Neural cell (in vitro differentiated cells): ENCODE data around the gene LPP. TPM values are rescaled to one million over a fixed set of nuclear protein-coding genes. Genes with fewer than 3 reads are reported as not detected.

Experiments used
- H2AFZ ChIP-seq: fragments of 200-600, 300-800 bp; sonication (generic), shearing (Covaris generic); 2 replicates; pipeline ENCODE4 v1.6.0; 2014; ENCODE audit warnings: low read depth, mild to moderate bottlenecking, antibody characterized with exemption, low read length, moderate library complexity
- H3F3A ChIP-seq: fragments of 200-600 bp; shearing (Covaris generic); 2 replicates; pipeline ENCODE4 v1.6.1; 2016; ENCODE audit warnings: mild to moderate bottlenecking, moderate library complexity, mixed read lengths, antibody characterized with exemption, low read length; ENCODE audit not compliant: insufficient read depth, poor library complexity, severe bottlenecking
- H3K27ac ChIP-seq: fragments of 200-600, 300-800 bp; sonication (generic), shearing (Covaris generic); 2 replicates; pipeline ENCODE4 v1.5.1; 2014; ENCODE audit warnings: mild to moderate bottlenecking, low read length, moderate library complexity
- H3K27me3 ChIP-seq: fragments of 300-800, 200-600 bp; sonication (generic), shearing (Covaris generic); 2 replicates; pipeline ENCODE4 v1.6.0; 2014; ENCODE audit warnings: mild to moderate bottlenecking, low read depth, low read length, moderate library complexity; ENCODE audit not compliant: insufficient read depth
- H3K36me3 ChIP-seq: fragments of 300-800, 200-600 bp; sonication (generic), shearing (Covaris generic); 2 replicates; pipeline ENCODE4 v1.5.1; 2014; ENCODE audit warnings: mild to moderate bottlenecking, antibody characterized with exemption, low read length, moderate library complexity; ENCODE audit not compliant: insufficient read depth
- H3K4me2 ChIP-seq: fragments of 300-800, 200-600 bp; sonication (generic), shearing (Covaris generic); 2 replicates; pipeline ENCODE4 v1.6.0; 2014; ENCODE audit warnings: mild to moderate bottlenecking, low read length
- H3K4me3 ChIP-seq: fragments of 300-800, 200-600 bp; sonication (generic), shearing (Covaris generic); 2 replicates; pipeline ENCODE4 v1.5.1; 2014; ENCODE audit warnings: mild to moderate bottlenecking, low read length, moderate library complexity
- H3K79me2 ChIP-seq: fragments of 200-600 bp; shearing (Covaris generic); replicated peaks from 2 replicates; pipeline ENCODE4 v1.6.0; 2014; ENCODE audit warnings: mild to moderate bottlenecking, low read length, moderate library complexity; ENCODE audit not compliant: insufficient read depth
- H3K9ac ChIP-seq: fragments of 300-800, 200-600 bp; sonication (generic), shearing (Covaris generic); 2 replicates; pipeline ENCODE4 v1.6.1; 2016; ENCODE audit warnings: mild to moderate bottlenecking, low read length, mixed read lengths
- H3K9me2 ChIP-seq: fragments of 200-600 bp; shearing (Covaris generic); 2 replicates; pipeline ENCODE4 v1.6.1; 2016; ENCODE audit warnings: mild to moderate bottlenecking, low read length, mixed read lengths; ENCODE audit not compliant: insufficient read depth
- H3K9me3 ChIP-seq: fragments of 200-600, 300-800 bp; sonication (generic), shearing (Covaris generic); 2 replicates; pipeline ENCODE4 v1.6.1; 2016; ENCODE audit warnings: mild to moderate bottlenecking, mixed run types, low read length, moderate library complexity, mixed read lengths
- H4K20me1 ChIP-seq: fragments of 200-600 bp; shearing (Covaris generic); 2 replicates; pipeline ENCODE4 v1.6.1; 2016; ENCODE audit warnings: mild to moderate bottlenecking, mixed run types; ENCODE audit not compliant: insufficient read depth
- CTCF ChIP-seq: fragments of 450-650 bp; IDR thresholded peaks from 2 replicates; pipeline ENCODE4 v1.5.1; 2014; ENCODE audit warnings: antibody characterized with exemption, mild to moderate bottlenecking, moderate library complexity; ENCODE audit not compliant: poor library complexity, severe bottlenecking
- EP300 ChIP-seq: fragments of 450-650 bp; conservative IDR thresholded peaks from 2 replicates; pipeline ENCODE4 v1.6.1; 2014; ENCODE audit warnings: antibody characterized with exemption, mild to moderate bottlenecking, moderate library complexity; ENCODE audit not compliant: poor library complexity, severe bottlenecking
- EZH2 ChIP-seq: fragments of 200-600, 300-800 bp; shearing (Covaris generic), sonication (generic); IDR thresholded peaks from 2 replicates; pipeline ENCODE4 v1.6.1; 2014; ENCODE audit warnings: antibody characterized with exemption, low read length, borderline replicate concordance, mild to moderate bottlenecking; ENCODE audit not compliant: insufficient read depth, poor library complexity, severe bottlenecking
- MXI1 ChIP-seq: fragments of 450-650 bp; conservative IDR thresholded peaks from 2 replicates; pipeline ENCODE4 v1.6.1; 2014; ENCODE audit warnings: antibody characterized with exemption, mild to moderate bottlenecking; ENCODE audit not compliant: poor library complexity, severe bottlenecking
- POLR2AphosphoS5 ChIP-seq: IDR thresholded peaks from 2 replicates; pipeline ENCODE4 v1.6.1; 2012
- RAD21 ChIP-seq: fragments of 450-650 bp; conservative IDR thresholded peaks from 2 replicates; pipeline ENCODE4 v1.6.1; 2014; ENCODE audit warnings: antibody characterized with exemption, mild to moderate bottlenecking, moderate library complexity
- REST ChIP-seq: IDR thresholded peaks from 2 replicates; pipeline ENCODE4 v1.6.1; 2012; ENCODE audit warnings: borderline replicate concordance
- SMC3 ChIP-seq: fragments of 450-650 bp; conservative IDR thresholded peaks from 2 replicates; pipeline ENCODE4 v1.6.1; 2014; ENCODE audit warnings: antibody characterized with exemption, mild to moderate bottlenecking, moderate library complexity; ENCODE audit not compliant: poor library complexity
- TAF1 ChIP-seq: IDR thresholded peaks from 2 replicates; pipeline ENCODE4 v1.6.1; 2012; ENCODE audit warnings: low read depth
- polyA plus RNA-seq: library from polyadenylated mRNA; depleted of rRNA; stranded (reverse); fragments of >200 nt; gene quantifications from 2 replicates; pipeline ENCODE4 v1.2.3, GENCODE V29; 2014

LPP gene
- polyA plus RNA-seq, 1 donor from 2014 or later: 3.0 TPM

- Histone ChIP-seq H3K4me3 (no peak overlapping the region), H3K79me2 (no peaks in the 10 kb centered on the region), H3K9me2 (no peaks in the 10 kb centered on the region), H3K9me3 (no peaks in the 10 kb centered on the region), H3K27ac (no peak overlapping the region), H3K4me2 (no peak overlapping the region), H3F3A (no peaks in the 10 kb centered on the region), H4K20me1 (no peaks in the 10 kb centered on the region), H3K9ac (no peak overlapping the region), H3K27me3 (no peaks in the 10 kb centered on the region), H2AFZ (no peak overlapping the region), H3K36me3 (no peaks in the 10 kb centered on the region)
- TF ChIP-seq EP300 (no peak), MXI1 (no peak), TAF1 (no peak), POLR2AphosphoS5 (no peak), REST (no peak), CTCF (no peak), SMC3 (no peak)
Measured at GRCh38 chr3:188389711-188390342, 235.9 kb downstream of the LPP start.

- Histone ChIP-seq H3F3A (no peaks in the 10 kb centered on the region), H2AFZ (no peak overlapping the region), H3K27me3 (no peaks in the 10 kb centered on the region), H3K27ac (no peak overlapping the region), H3K79me2 (no peaks in the 10 kb centered on the region), H3K9ac (no peak overlapping the region), H3K4me3 (no peak overlapping the region), H3K9me2 (no peaks in the 10 kb centered on the region), H3K4me2 (no peak overlapping the region), H4K20me1 (no peaks in the 10 kb centered on the region), H3K36me3 (no peaks in the 10 kb centered on the region), H3K9me3 (no peaks in the 10 kb centered on the region)
- TF ChIP-seq MXI1 (no peak), SMC3 (no peak), REST (no peak), RAD21 (no peak), EZH2 (no peak), TAF1 (no peak), POLR2AphosphoS5 (no peak), CTCF (no peak), EP300 (no peak)
Measured at GRCh38 chr3:188390343-188390718, 236.4 kb downstream of the LPP start.
